Liver (tissue), 3 donors: ENCODE results near the gene RPP40.

ENCODE experiments used
- EGR1 ChIP-seq, 2 donors: IDR thresholded peaks; 2 replicates each; pipeline ENCODE4 v1.6.1; 2016 to 2018; ENCODE audit warnings: antibody characterized with exemption in 2 of 2, low read depth in 2 of 2
- FOXA1 ChIP-seq: IDR thresholded peaks from 2 replicates; pipeline ENCODE4 v1.6.1; 2016; ENCODE audit warnings: antibody characterized with exemption
- GABPA ChIP-seq, 2 donors: IDR thresholded peaks in 1 of 2; conservative IDR thresholded peaks in 1 of 2; 2 replicates each; pipeline ENCODE4 v1.6.1; 2016; ENCODE audit warnings: antibody characterized with exemption in 2 of 2, mild to moderate bottlenecking in 1 of 2, moderate library complexity in 1 of 2
- JUND ChIP-seq, 2 donors: IDR thresholded peaks; 2 replicates each; pipeline ENCODE4 v1.6.1; 2016; ENCODE audit warnings: antibody characterized with exemption in 2 of 2
- RAD21 ChIP-seq, 2 donors: IDR thresholded peaks; 2 replicates each; pipeline ENCODE4 v1.6.1; 2016; ENCODE audit warnings: antibody characterized with exemption in 2 of 2, mild to moderate bottlenecking in 2 of 2
- REST ChIP-seq: IDR thresholded peaks from 2 replicates; pipeline ENCODE4 v1.6.1; 2016; ENCODE audit warnings: antibody characterized with exemption, mild to moderate bottlenecking
- RXRA ChIP-seq, 2 donors: IDR thresholded peaks; 2 replicates each; pipeline ENCODE4 v1.6.1; 2017 to 2018; ENCODE audit warnings: antibody characterized with exemption in 2 of 2, mild to moderate bottlenecking in 1 of 2
- TAF1 ChIP-seq: conservative IDR thresholded peaks from 2 replicates; pipeline ENCODE4 v1.6.1; 2016; ENCODE audit warnings: antibody characterized with exemption, mild to moderate bottlenecking
- YY1 ChIP-seq: IDR thresholded peaks from 2 replicates; pipeline ENCODE4 v1.6.1; 2016; ENCODE audit warnings: antibody characterized with exemption, mild to moderate bottlenecking
- TF ChIP-seq, protein P1 (sequence below): IDR thresholded peaks from 2 replicates; pipeline ENCODE4 v1.6.1; 2016; ENCODE audit warnings: antibody characterized with exemption
- TF ChIP-seq, protein P2 (sequence below): fragments of 150-350 bp; IDR thresholded peaks from 2 replicates; pipeline ENCODE4 v1.5.1; 2017; ENCODE audit warnings: improper control_type of control experiment, low read depth, low read length; ENCODE audit not compliant: missing input control
- TF ChIP-seq, protein P3 (sequence below): IDR thresholded peaks from 2 replicates; pipeline ENCODE4 v1.6.1; 2016; ENCODE audit warnings: antibody characterized with exemption
- TF ChIP-seq, protein P4 (sequence below): IDR thresholded peaks from 2 replicates; pipeline ENCODE4 v1.6.1; 2016; ENCODE audit warnings: antibody characterized with exemption
- donor health status: healthy.
- donor health status: healthy.

GRCh38 chr6:4956625-4957024, 47.2 kb downstream of the RPP40 start:
- TF ChIP-seq, protein P1, sequence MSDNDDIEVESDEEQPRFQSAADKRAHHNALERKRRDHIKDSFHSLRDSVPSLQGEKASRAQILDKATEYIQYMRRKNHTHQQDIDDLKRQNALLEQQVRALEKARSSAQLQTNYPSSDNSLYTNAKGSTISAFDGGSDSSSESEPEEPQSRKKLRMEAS = no peak
- TF ChIP-seq EGR1 (IDR thresholded peaks at IDR 0.05; ENCODE audit: low read depth in 2 of 2) = no peak
- TF ChIP-seq, protein P2, sequence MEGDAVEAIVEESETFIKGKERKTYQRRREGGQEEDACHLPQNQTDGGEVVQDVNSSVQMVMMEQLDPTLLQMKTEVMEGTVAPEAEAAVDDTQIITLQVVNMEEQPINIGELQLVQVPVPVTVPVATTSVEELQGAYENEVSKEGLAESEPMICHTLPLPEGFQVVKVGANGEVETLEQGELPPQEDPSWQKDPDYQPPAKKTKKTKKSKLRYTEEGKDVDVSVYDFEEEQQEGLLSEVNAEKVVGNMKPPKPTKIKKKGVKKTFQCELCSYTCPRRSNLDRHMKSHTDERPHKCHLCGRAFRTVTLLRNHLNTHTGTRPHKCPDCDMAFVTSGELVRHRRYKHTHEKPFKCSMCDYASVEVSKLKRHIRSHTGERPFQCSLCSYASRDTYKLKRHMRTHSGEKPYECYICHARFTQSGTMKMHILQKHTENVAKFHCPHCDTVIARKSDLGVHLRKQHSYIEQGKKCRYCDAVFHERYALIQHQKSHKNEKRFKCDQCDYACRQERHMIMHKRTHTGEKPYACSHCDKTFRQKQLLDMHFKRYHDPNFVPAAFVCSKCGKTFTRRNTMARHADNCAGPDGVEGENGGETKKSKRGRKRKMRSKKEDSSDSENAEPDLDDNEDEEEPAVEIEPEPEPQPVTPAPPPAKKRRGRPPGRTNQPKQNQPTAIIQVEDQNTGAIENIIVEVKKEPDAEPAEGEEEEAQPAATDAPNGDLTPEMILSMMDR = no peak
- no peak for TF ChIP-seq YY1
- no peak for TF ChIP-seq RAD21 (IDR thresholded peaks at IDR 0.05)
- no peak for TF ChIP-seq TAF1
- no peak for TF ChIP-seq REST
- TF ChIP-seq RXRA (IDR thresholded peaks at IDR 0.05) = no peak
- TF ChIP-seq, protein P3, sequence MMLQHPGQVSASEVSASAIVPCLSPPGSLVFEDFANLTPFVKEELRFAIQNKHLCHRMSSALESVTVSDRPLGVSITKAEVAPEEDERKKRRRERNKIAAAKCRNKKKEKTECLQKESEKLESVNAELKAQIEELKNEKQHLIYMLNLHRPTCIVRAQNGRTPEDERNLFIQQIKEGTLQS = no peak
- no peak for TF ChIP-seq FOXA1
- TF ChIP-seq, protein P4, sequence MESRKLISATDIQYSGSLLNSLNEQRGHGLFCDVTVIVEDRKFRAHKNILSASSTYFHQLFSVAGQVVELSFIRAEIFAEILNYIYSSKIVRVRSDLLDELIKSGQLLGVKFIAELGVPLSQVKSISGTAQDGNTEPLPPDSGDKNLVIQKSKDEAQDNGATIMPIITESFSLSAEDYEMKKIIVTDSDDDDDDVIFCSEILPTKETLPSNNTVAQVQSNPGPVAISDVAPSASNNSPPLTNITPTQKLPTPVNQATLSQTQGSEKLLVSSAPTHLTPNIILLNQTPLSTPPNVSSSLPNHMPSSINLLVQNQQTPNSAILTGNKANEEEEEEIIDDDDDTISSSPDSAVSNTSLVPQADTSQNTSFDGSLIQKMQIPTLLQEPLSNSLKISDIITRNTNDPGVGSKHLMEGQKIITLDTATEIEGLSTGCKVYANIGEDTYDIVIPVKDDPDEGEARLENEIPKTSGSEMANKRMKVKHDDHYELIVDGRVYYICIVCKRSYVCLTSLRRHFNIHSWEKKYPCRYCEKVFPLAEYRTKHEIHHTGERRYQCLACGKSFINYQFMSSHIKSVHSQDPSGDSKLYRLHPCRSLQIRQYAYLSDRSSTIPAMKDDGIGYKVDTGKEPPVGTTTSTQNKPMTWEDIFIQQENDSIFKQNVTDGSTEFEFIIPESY = no peak
- TF ChIP-seq GABPA (IDR thresholded peaks at IDR 0.05 in 1 of 2, conservative IDR thresholded peaks at IDR 0.05 in 1 of 2) = no peak
- TF ChIP-seq JUND (IDR thresholded peaks at IDR 0.05) = no peak
